NCI-H524 (cell line): ENCODE results near the gene MYCBPAP.
A peak's percentile ranks its signal among the peaks of the same experiment; 100 is the strongest.

Experiments used
- DNase-seq, 2 experiments: peaks; one replicate each; lab custom pipeline; 2025; lab: John Stamatoyannopoulos, UW

Gene MYCBPAP

DNA sequence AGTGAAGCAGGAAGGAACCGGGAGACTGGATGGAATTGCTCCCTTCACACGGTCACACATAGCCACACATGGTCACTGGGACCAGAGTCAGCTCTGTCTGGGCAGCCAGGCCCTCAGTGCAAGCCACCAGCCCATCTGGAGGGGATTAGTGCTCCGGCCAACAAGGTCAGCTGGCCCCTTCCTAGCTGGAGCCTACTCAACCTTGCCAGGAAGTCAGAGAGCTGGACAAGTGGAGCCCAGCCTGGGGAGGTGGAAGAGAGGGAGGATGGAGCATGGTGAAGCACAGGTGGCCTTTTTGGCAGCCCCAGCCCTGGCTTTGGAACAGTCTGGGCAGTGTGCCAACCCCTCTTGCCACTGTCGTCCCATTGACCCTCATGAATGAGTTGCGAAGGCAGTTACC, 48.6 kb downstream of the MYCBPAP start:
- DNase-seq, result peak; percentile 87 to 91

DNA sequence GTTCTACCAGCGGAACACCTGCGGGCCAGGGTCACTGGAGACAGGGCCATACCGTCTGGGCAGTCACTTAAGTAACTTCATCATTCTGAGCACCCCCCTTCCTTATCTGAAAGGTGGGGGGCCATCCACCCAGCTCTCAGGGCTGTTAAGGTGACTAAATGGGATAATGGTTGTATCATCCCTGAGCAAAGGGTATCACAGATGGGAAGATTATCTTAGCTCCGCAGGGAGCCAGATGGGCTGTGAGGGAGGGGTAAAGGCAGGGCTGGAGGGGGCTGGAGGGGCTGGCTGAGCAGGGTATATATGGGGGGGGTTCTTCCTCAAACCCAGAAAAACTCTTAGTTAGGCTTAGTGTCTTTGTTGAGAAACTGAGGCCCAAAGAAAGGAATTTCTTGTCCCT, 49.4 kb downstream of the MYCBPAP start:
- DNase-seq, result peak; percentile 95

DNA sequence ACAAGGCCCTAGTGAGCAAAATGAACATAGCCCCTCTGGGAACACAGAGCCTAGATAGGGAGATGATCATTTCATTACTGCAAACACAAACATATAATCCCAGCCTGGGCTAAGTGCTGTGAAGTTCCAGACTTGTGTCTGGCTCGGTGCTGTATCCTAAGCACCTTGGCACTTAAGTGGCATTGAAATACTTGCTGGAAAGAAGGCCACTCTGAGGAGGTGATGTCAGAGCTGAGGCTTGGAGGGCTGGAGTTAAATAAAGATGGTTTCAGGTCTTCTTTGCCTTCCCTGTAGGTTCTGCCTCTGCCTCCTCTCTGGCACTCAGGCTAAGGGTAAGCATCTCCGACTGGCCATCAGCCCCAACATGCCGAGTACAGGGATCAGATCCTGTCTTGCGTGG, 49.9 kb downstream of the MYCBPAP start:
- peak; percentile 90 to 91 for DNase-seq

DNA sequence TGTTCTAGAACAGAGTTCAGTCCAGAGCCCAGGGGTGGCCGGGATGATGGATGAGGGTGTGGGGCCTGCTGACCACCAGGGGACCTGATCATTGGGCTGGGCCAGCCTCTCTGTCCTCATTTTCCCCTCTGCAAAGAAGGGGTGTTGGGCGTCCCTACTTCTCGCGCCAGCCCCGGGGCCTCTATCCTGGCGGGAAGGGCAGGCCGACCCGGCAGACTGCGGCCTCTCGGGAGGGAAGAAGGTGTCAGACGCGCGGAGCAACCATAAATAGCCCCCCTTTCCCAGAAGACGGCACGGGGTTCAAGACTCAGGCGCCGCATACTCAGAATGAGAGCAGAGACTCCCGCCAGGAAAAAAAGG, 50.3 kb downstream of the MYCBPAP start:
- no peak for DNase-seq

DNA sequence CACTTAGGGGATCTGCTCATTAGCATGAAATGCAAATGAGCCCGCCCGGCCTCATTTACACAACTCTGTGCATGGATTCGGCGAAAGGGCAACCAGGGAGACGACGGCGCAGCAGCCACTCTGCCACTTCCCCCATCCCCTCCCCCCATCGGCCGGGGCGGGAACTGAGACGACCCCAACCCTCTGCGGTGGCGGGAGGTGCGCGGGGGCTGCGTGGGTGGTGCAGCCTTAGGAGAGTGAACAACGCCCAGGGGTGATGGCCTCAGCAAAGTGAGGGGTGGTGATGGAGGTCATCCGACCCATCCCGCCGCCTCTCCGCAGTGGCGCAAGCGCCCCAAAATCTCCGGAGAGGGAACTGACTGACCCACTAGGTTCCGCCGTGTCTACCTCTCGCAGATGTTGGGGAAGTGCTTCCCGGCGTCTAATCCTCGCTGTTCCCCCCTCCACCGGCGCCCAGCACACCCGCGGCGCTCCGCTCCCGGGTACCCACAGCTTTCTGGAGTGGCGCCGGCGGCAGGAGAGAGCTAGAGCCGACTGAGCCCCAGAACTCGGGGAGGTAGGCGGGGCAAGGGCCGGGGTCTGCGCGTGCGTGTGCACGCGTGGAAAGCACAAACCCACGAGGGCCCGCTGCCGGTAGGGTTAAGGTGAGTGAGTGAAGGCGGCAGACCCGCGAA, 50.8 kb downstream of the MYCBPAP start:
- DNase-seq, result peak; percentile 41 to 51

DNA sequence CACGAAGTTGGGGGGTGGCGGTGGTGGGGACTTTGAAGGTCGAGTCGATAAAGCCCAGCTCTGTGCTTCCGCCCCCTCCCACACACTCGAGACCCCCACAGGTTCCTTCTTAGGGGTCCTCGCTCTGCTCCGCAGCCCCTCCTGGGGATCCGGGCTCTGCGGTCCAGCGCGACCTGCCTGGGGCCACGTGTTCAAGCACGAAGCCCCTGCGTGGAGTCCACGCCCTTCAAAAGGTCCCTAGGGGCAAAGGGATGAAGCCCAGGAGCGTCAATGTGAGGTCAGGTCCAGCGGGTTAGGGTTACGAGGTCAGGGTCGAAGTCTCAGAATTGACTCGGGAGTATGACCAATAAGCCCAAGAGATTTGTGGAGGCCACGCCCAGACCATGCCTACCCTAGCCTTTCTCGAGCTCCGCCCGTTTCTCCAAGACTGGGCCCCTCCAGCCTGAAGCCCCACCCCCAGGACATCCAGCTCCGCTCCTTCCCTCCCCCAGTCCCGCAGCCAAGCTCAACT, 51.5 kb downstream of the MYCBPAP start:
- DNase-seq, result peak; percentile 12 to 49

DNA sequence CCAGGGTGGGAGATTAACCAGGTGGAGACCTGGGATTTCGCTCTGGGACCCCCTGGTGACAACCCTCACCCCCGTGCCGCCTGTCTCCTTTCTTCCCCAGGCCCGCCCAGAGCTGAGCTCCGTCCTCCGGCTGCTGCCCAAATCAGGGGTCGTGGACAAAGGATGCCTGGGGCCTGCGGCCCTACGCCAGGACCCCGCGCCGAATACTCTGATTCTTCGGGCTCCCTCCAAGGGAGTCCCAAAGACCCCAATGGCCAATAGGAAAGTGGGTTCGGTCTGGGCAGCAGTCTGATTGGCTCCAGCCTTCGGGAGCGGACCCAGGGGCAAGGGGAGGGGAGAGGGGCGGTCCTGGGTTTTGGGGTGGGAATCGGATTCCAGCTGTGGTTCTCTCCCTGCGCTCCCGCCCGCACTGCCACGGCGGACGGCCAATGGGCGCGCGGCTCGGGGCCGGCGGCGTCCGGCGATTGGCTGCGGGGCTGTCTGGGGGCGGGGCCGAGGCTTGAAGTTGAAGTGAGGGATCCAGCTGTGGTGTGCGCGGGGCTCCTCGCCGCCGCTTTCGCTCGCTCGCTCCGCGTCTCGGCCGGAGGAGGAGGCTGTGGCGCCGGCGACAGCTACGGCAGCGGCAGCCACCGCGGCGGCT, 52.1 kb downstream of the MYCBPAP start, which contains the start of gene CACNA1G:
CACNA1G (plus strand) TSS at position 531 of the 640 bp plus-strand sequence. CDS start 745 bp downstream, outside the sequence.
- peak; percentile 69 to 83 for DNase-seq

DNA sequence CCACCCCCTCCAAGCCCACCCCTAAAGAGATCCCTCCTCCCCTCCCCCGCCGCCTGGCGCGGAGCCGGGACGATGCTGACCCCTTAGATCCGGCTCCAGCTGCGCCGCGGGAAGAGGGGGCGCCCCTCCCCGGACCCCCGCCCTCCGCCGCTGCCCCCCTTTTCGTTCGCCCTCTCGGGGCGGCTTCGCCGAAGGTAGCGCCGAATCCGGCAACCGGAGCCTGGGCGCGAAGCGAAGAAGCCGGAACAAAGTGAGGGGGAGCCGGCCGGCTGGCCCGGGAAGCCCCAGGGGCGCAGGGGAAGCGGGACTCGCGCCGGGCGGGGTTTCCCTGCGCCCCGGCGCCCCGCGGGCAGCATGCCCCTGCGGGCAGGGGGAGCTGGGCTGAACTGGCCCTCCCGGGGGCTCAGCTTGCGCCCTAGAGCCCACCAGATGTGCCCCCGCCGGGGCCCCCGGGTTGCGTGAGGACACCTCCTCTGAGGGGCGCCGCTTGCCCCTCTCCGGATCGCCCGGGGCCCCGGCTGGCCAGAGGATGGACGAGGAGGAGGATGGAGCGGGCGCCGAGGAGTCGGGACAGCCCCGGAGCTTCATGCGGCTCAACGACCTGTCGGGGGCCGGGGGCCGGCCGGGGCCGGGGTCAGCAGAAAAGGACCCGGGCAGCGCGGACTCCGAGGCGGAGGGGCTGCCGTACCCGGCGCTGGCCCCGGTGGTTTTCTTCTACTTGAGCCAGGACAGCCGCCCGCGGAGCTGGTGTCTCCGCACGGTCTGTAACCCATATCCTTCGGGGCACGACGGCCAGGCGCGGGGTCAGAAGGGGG, 52.9 kb downstream of the MYCBPAP start:
- DNase-seq, result no peak

DNA sequence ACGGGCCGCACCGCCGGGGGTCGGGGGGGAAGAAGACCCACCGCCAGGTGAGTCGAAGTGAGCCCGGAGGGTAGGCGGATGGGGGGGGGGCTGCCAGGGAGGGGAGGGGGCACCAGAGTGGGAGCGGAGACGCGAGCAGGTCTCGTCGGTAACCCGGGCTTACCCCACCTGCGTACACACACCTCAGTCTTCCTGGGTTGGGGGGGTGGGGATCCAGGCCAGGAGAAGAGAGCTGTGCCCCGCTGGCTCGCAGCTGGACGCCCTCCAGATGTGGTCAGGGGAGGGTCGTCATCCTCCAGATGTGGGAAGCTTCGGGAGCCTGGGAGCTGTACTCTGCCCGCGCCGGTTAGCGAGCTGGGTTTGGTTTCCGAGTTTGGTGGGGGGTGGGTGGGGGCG, 53.5 kb downstream of the MYCBPAP start:
- DNase-seq, result no peak

DNA sequence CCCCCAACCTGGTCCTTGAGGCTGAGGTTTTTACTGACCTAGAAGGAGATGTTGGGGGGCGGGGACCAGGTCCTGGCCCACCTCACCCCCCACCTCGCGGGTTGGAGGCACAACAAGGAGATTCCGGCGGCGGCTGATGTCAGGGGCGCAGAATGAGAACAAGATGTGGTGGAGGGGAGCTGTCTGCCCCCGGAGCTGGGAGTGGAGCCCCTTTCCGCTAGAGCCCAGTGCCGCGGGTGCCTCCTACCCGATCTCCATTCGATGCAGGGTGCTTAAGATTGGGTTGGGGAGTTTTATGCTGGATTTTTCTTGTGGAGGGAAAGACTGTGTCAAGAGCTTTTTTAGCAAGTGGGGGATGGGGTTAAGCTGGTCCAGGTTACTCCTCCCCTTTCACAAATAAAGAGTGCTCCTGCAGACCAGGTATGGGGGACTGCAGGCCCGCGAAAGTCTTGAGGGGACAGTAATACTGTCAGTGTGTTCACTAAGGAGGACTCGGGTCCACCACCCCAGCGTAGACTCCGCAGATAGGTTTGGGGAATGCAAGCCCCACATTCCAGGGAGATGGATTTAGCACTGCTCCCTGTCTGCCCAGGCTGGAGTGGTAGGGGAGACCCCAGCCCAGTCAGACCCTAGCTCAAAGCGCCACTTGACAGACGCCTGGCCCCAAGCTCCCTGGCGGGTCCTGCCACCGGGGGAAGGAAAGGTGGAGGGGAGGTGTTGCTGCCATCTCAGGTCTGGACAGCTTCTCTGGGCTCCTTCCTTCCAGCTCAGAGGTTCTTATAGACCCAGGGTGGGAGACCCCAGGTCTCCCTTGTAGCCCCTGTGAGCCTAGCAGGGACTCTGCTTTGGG, 54.2 kb downstream of the MYCBPAP start:
- no peak for DNase-seq

DNA sequence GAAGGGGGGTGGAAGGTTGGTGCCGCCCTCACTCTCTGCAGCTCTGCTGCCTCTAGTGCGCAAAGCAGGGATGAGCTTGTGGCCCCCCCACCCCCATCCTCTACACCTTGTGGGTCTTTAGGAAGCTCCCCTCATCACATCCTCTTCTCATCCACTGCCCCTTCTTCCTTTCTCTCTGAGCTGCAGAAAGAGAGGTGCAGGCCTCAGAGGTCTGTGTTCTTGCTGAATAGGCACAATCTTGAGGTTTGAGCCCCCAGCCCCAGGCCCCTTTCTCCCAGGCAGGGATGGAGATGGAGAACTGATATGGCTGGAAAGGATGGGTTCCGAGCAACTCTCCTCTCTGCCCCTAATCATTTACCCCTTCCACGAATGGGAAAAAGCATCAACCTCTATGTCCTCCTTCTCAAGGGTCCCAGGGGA, 54.9 kb downstream of the MYCBPAP start:
- no peak for DNase-seq

DNA sequence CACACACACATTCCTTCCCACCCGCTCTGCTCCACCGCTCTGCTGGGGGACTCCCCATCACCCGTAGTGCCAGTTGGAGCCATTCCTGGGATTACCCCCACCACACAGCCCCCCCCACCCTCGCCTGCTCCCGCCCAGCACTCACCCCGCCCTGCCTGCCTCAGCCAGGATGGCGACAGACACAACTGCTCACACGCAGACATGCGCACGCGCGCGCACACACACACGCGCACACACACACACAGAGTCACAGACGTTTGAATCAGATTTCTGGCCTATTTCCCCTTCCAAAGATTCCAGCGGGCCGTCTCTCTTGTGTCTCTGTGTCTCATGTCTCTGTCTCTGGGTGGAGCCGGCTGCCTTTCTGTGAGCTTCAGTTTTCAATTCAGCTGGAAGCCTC, 56.7 kb downstream of the MYCBPAP start:
- peak; percentile 22 to 48 for DNase-seq

DNA sequence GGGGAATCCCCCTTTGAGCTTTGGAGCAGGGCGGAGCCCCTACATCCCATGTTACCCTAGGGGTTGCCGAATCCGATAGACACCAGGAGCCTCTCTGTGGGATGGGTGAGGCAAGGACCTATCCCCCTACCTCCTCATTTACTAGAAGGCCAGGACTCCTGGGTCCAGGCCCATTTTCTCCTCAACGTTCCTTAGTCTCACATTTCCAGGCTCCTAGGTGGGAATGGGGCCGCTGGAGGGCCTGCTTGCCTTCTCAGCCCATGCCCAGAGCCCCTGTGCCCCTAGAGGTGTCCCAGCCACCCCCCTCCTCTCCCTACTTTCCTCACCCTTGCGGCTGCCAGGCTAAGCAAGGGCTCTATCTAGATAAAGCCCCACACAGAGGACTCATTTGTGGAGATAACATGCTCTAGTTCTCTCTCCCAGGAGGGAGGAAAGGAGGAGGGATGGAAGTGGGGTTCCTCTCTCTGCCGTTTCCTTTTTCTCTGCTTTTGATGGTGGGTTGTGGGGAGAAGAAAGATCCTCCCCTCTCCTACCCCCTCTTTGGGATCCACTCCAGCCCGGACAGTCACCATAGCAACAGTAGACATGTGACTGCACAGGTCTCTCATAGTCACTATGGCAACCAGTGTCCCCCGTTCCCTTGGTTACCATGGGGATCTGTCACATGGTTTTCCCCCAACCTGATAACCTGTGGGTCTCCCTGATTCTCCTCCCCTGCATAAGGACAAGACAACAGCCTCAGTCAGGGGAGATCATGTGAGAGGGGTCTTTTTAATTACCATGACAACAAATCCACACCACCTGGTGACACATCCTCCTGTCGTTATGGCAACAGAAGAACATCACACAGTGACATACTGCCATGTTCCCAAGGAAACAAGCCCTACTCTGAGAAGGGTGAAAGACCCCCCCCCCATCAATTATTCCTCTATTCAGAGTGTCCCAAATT, 57.4 kb downstream of the MYCBPAP start:
- peak; percentile 96 to 98 for DNase-seq

DNA sequence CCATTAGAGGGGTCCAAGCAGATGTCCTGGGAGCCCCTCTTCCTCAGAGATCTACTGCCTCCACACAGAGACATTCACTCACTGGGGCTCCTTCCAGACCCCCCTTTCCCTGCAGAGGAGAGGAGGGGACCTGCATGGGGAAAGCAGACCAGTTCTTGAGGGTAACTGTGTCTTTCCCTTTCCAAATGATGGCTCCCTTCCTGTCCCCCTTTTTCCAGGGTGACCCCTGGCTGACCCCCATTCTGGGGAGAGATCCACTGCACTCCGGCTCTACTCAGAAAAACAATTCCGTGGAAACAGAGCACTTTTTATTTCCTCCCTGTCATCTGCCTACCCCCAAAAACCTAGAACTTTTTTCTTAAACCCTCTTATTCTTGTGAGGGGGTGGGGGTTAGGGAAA, 58.6 kb downstream of the MYCBPAP start:
- DNase-seq, result no peak

DNA sequence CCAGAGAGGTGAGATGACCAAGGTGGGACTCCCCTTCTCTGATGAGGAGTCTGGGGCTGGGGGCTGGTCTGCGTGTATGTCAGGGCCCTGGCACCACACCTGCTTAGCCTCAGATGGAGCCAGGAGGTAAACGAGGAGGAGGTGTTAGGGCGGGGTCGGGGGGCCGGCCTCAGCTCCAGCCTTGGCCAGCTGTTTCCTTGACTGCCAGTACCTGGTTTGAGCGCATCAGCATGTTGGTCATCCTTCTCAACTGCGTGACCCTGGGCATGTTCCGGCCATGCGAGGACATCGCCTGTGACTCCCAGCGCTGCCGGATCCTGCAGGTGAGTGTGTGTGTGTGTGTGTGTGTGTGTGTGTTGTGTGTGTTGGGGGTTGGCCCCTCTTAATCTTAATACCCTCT, 60.4 kb downstream of the MYCBPAP start:
- DNase-seq, result no peak

DNA sequence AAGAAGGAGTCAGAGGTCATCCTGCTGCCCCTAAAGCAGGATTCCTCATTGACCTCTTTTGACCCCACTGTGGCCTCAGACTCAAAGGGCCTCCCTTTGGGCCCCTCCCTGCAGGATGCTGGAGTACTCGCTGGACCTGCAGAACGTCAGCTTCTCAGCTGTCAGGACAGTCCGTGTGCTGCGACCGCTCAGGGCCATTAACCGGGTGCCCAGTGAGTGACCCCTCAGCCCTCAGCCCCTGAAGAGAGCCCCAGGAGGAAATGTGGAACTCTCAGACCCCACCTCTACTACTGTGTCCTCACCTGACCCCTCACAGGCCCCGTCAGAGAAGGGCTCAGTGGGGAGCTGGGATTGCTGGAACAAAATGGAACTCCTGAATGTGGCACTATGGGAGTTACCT, 61.4 kb downstream of the MYCBPAP start:
- no peak for DNase-seq

DNA sequence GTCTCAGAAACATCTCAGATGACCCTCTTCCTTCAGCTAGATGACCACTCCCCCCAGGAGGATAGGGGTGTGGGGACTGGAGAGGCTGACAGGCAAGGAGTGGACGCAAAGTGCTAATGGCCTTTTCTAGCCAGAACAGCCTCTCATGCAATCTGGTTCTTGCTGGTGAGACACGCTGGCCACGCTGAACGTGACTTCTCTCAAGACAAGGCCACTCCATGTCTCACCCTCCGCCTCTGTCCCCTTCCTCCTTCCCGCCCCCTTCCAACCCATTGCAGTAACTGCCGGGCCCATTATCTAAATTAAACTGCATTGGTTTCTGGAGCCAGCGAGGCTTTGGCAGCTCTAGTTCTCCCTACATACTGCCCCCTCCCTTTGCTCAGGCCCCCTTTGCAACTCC, 61.8 kb downstream of the MYCBPAP start:
- DNase-seq, result no peak

DNA sequence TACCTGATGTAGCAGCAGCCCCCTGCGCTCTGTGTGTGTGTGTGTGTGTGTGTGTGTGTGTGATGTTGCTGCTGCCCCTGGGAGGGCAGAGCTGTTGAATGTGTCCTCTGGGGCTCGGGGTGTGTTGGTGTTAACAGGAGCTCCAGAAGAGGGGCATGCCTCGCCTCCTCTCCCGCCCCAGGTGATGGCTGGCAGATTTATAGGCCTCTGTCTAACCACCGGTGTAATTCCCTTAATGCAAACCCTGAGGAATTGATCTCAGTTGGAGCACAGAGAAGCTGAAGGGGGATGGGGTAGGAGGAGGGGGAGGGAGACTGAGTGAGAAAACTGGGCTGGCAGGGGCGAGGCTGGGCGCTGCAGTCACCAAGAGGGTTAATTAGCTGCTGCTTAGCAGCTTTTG, 62.3 kb downstream of the MYCBPAP start:
- no peak for DNase-seq

DNA sequence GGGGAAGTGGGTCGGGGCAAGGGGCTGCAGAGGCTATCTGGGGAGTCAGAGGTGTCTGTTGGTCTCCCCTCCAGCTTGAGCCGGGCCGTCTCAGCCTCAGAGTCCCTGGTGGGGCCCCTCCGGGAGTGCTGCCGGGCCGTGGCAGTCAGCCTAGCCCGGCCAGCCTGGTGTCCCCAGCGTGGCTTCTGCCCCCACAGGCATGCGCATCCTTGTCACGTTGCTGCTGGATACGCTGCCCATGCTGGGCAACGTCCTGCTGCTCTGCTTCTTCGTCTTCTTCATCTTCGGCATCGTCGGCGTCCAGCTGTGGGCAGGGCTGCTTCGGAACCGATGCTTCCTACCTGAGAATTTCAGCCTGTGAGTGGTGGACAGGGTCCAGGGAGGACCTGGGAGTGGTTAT, 63.4 kb downstream of the MYCBPAP start:
- DNase-seq, result no peak

DNA sequence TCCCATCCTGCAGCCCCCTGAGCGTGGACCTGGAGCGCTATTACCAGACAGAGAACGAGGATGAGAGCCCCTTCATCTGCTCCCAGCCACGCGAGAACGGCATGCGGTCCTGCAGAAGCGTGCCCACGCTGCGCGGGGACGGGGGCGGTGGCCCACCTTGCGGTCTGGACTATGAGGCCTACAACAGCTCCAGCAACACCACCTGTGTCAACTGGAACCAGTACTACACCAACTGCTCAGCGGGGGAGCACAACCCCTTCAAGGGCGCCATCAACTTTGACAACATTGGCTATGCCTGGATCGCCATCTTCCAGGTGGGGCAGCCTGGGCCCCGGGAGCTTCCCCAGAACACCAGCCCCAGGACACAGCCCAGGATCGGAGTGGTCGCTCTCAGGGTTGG, 64.3 kb downstream of the MYCBPAP start:
- DNase-seq, result no peak
